K562 (cell line): ENCODE results near the gene HNMT. TPM values are rescaled to one million over a fixed set of nuclear protein-coding genes. Genes with fewer than 3 reads are reported as not detected.

Experiments
- ATAC-seq: fragments of 200-7000 bp; cut with Tn5 transposase; 3 replicates; pipeline ENCODE4 v1.9.1; 2020; ENCODE audit warnings: moderate library complexity
- BruUV-seq: library from RNA; stranded (reverse); fragments of 400-500 nt; replicated peaks from 2 replicates; lab custom pipeline; 2021; lab: Mats Ljungman, UMichigan
- CTCF ChIA-PET: fragments of 300-600 bp; formaldehyde crosslinking; extraction: SDS; loops from one replicate; lab custom pipeline; 2021; ENCODE audit warnings: low intra/inter-chr PET ratio; lab: Yijun Ruan, JAX
- POLR2A ChIA-PET: fragments of 300-600, 350-650 bp; sonication (Branson Sonifier 250); formaldehyde crosslinking; extraction: SDS; loops from one replicate; lab custom pipeline; 2021; ENCODE audit warnings: antibody characterized with exemption, inconsistent platforms; lab: Yijun Ruan, JAX
- DNase-seq, 4 experiments: peaks; one replicate each; pipeline versions ENCODE4 v3.0.0 to v3.0.0-alpha.2; 2011 to 2018; ENCODE audit warnings: low spot score in 3 of 4, mixed read lengths in 3 of 4; ENCODE audit errors: extremely low read depth in 1 of 4
- FAIRE-seq: peaks from 2 replicates; lab custom pipeline; 2011; peaks lifted over from hg19 to GRCh38; lab: Jason Lieb, UNC
- H2AFZ ChIP-seq: 2 replicates; pipeline ENCODE4 v1.6.0; 2011; ENCODE audit warnings: low read depth, low read length, control low read depth, inconsistent platforms
- H3K27ac ChIP-seq: fragments of 200-600 bp; 3 replicates; pipeline ENCODE4 v1.8.0; 2011; ENCODE audit warnings: low read depth, mild to moderate bottlenecking, control low read depth, inconsistent platforms, low read length, moderate library complexity, mixed read lengths; ENCODE audit errors: extremely low read depth
- H3K27me3 ChIP-seq, 2 experiments: fragments of 300-600 bp in 1 of 2; 2 replicates in 1 of 2; 3 replicates in 1 of 2; pipeline versions ENCODE4 v1.6.0 to v1.8.0; 2011; ENCODE audit warnings: inconsistent platforms in 2 of 2, low read length in 2 of 2, mild to moderate bottlenecking in 1 of 2, mixed read lengths in 1 of 2, moderate library complexity in 1 of 2; ENCODE audit not compliant: control insufficient read depth in 2 of 2, insufficient read depth in 2 of 2
- H3K36me3 ChIP-seq: fragments of 300-600 bp; 3 replicates; pipeline ENCODE4 v1.8.0; 2011; ENCODE audit warnings: mild to moderate bottlenecking, low read length, inconsistent platforms; ENCODE audit not compliant: control insufficient read depth, insufficient read depth
- H3K4me1 ChIP-seq, 2 experiments: fragments of 200-600 bp in 1 of 2; replicated peaks in 1 of 2; 2 replicates in 1 of 2; 3 replicates in 1 of 2; pipeline versions ENCODE4 v1.5.1 to v1.8.0; 2011; ENCODE audit warnings: inconsistent platforms in 2 of 2, low read length in 2 of 2, mild to moderate bottlenecking in 1 of 2, mixed read lengths in 1 of 2, moderate library complexity in 1 of 2; ENCODE audit not compliant: control insufficient read depth in 2 of 2, insufficient read depth in 2 of 2
- H3K4me2 ChIP-seq: 2 replicates; pipeline ENCODE4 v1.6.1; 2011; ENCODE audit warnings: low read length, control low read depth, inconsistent platforms, mixed read lengths; ENCODE audit not compliant: insufficient read depth
- H3K4me3 ChIP-seq: fragments of 200-600 bp; sonication (generic), shearing (Covaris generic); 2 replicates; pipeline ENCODE4 v1.5.1; 2016; ENCODE audit warnings: control low read depth, inconsistent platforms
- H3K79me2 ChIP-seq: fragments of 200-600 bp; 3 replicates; pipeline ENCODE4 v1.8.0; 2011; ENCODE audit warnings: low read length, inconsistent platforms; ENCODE audit not compliant: control insufficient read depth, insufficient read depth
- H3K9ac ChIP-seq, 2 experiments: 2 replicates each; pipeline versions ENCODE4 v1.6.0 to v1.6.1; 2011; ENCODE audit warnings: low read depth in 2 of 2, low read length in 2 of 2, control low read depth in 1 of 2, inconsistent platforms in 1 of 2, mild to moderate bottlenecking in 1 of 2, mixed read lengths in 1 of 2; ENCODE audit not compliant: insufficient read depth in 1 of 2
- H3K9me1 ChIP-seq: one replicate; pipeline ENCODE4 v1.6.0; 2011; ENCODE audit warnings: inconsistent platforms, mild to moderate bottlenecking, low read length, moderate library complexity; ENCODE audit not compliant: control insufficient read depth, insufficient read depth
- H3K9me3 ChIP-seq: replicated peaks from 2 replicates; pipeline ENCODE4 v1.5.1; 2011; ENCODE audit warnings: low read depth, low read length, inconsistent platforms; ENCODE audit not compliant: control insufficient read depth, insufficient read depth
- H4K20me1 ChIP-seq: replicated peaks from 2 replicates; pipeline ENCODE4 v1.6.1; 2011; ENCODE audit warnings: low read length, inconsistent platforms, mixed read lengths; ENCODE audit not compliant: control insufficient read depth, insufficient read depth
- HDAC2 ChIP-seq: fragments of 450-650 bp; IDR thresholded peaks from 2 replicates; pipeline ENCODE4 v1.6.1; 2016; ENCODE audit warnings: mild to moderate bottlenecking
- RAD51 ChIP-seq: fragments of 450-650 bp; IDR thresholded peaks from 2 replicates; pipeline ENCODE4 v1.7.1; 2016; ENCODE audit warnings: low read depth, mild to moderate bottlenecking, borderline replicate concordance
- RBBP5 ChIP-seq: fragments of 200-600 bp; sonication (generic); IDR thresholded peaks from 2 replicates; pipeline ENCODE4 v1.6.1; 2012; ENCODE audit warnings: borderline replicate concordance, mild to moderate bottlenecking, low read length, control low read depth, inconsistent platforms; ENCODE audit not compliant: insufficient read depth, poor library complexity, severe bottlenecking
- RCOR1 ChIP-seq, 2 experiments: IDR thresholded peaks; 2 replicates each; pipeline ENCODE4 v1.6.1; 2012; ENCODE audit warnings: low read depth in 2 of 2, low read length in 2 of 2, borderline replicate concordance in 1 of 2, improper control_type of control experiment in 1 of 2
- TCFL5 ChIP-seq: fragments of 250-450 bp; sonication (Bioruptor Pico); conservative IDR thresholded peaks from 2 replicates; pipeline ENCODE4 v1.6.1; 2021; ENCODE audit warnings: mild to moderate bottlenecking, moderate library complexity, matching md5 sums
- ZNF3 ChIP-seq: fragments of 250-450 bp; sonication (Bioruptor Pico); IDR thresholded peaks from 2 replicates; pipeline ENCODE4 v1.5.0; 2021; ENCODE audit warnings: mild to moderate bottlenecking, moderate library complexity
- ZNF384 ChIP-seq: IDR thresholded peaks from 2 replicates; pipeline ENCODE4 v1.6.1; 2012; ENCODE audit warnings: low read depth, low read length, improper control_type of control experiment
- ZNF77 ChIP-seq: fragments of 250-450 bp; sonication (Bioruptor Pico); IDR thresholded peaks from 2 replicates; pipeline ENCODE4 v1.5.0; 2020
- WGBS: fragments of 100-300 bp; shearing (Covaris generic); methylation state at CpG from one replicate; pipeline ENCODE4 v1.1.6; 2016; ENCODE audit warnings: low coverage, mixed read lengths; ENCODE audit not compliant: insufficient coverage; ENCODE audit errors: missing lambda C conversion rate; 5-methylcytosine and 5-hydroxymethylcytosine counted together
- in situ Hi-C: fragments of 300-500 bp; cut with MboI; formaldehyde crosslinking; loops from 4 replicates; pipeline ENCODE4 v1.15.0; 2018; ENCODE audit warnings: inconsistent platforms, mixed read lengths
- intact Hi-C: fragments of 100-400 bp; cut with micrococcal nuclease; formaldehyde crosslinking; loops from 2 replicates; pipeline ENCODE4 v1.14.2; 2022
- polyA plus RNA-seq, 8 experiments: library from polyadenylated mRNA; depleted of rRNA in 4 of 8; stranded (reverse) in 5 of 8; unstranded in 3 of 8; fragments of >200 nt; fragmentation: Nextera tagmentation in 2 of 8; fragmentation: Illumina TruSeq in 1 of 8; extraction: Ambion mirVana in 2 of 8; extraction: Trizol in 1 of 8; gene quantifications; 2 replicates each; pipeline versions ENCODE4 v1.2.1 to v1.2.3, GENCODE V29; 2011 to 2014; ENCODE audit warnings: inconsistent platforms in 1 of 8, missing spikeins in 1 of 8
- total RNA-seq, 7 experiments: library from RNA; depleted of rRNA in 6 of 7; stranded (reverse); fragments of >200 nt in 6 of 7; fragmentation: Illumina TruSeq in 2 of 7; extraction: Trizol in 2 of 7; gene quantifications; 2 replicates each; pipeline versions ENCODE4 v1.2.1 to v1.2.3, GENCODE V29; 2011 to 2021; ENCODE audit warnings: low replicate concordance in 1 of 7
- TF ChIP-seq, protein P1 (sequence below): sonication (generic); formaldehyde crosslinking; IDR thresholded peaks from 2 replicates; pipeline ENCODE4 v1.5.0; 2020; ENCODE audit warnings: missing genetic modification reagents
- TF ChIP-seq, protein P2 (sequence below): fragments of 450-650 bp; IDR thresholded peaks from 2 replicates; pipeline ENCODE4 v1.6.1; 2018; ENCODE audit not compliant: partially characterized antibody
- TF ChIP-seq, protein P3 (sequence below): fragments of 450-650 bp; IDR thresholded peaks from 2 replicates; pipeline ENCODE4 v1.6.1; 2016; ENCODE audit warnings: antibody characterized with exemption

Gene HNMT
- total and polyA plus RNA-seq, 9 of the 15 experiments (the other 6 are each of a cell fraction or from before 2014, with no cell fraction given) = 3.1 to 10.9 (median 5.3) TPM

DNA sequence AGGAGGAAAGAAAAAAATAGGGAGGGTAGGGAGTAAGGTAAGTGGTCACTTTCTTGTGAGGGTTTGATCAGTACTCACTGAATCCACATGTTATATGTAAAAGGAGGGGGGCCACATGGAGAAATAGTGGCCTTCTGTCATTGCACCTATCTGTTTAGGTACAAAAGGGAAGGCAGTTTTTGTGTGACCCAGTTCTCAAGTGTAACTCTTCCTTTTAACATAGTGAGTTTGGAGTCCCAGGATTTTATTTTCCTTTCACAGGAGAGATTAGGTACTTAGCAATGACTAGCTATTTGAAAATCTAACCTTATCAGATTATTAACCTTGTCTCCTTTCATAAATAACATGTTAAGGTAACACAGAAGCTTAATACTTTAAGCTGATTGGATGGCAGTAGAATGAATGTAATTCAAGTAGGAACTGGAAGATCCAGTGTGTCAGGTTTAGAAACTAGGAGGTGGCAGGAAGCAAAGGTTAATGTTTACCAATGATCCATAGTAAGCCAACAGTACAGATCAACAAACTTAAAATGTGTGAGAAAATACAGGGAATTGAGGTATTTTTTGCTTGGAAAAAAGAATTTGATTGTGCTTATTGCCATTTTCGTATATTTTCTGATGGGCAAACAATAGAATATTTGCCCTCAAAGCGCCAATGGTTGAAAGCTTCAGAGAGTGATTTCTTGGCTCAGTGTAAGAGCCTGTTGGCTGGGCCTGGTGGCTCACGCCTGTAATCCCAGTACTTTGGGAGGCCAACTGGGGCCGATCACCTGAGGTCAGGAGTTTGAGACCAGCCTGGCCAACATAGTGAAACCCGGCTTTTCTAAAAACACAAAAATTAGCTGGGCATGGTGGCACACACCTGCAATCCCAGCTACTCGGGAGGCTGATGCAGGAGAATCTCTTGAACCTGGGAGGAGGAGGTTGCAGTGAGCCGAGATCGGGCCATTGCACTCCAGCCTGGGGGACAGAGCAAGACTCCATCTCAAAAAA is 11.3 kb downstream of the HNMT start:
- ATAC-seq (no peak), DNase-seq (no peak), FAIRE-seq (no peak)
- Histone ChIP-seq H3K4me1 (peaks cover 0 to 5% of the 10 kb centered on the region in 2 experiments; a peak in 2 of 5 replicates), H3K9me3 (no peaks in the 10 kb centered on the region), H3K9ac (no peak overlapping the region), H3K9me1 (no peaks in the 10 kb centered on the region), H3K79me2 (no peaks in the 10 kb centered on the region), H3K4me3 (no peak overlapping the region), H3K36me3 (no peaks in the 10 kb centered on the region), H3K4me2 (no peak overlapping the region), H2AFZ (no peak overlapping the region), H3K27ac (no peak overlapping the region), H3K27me3 (no peaks in the 10 kb centered on the region), H4K20me1 (no peaks in the 10 kb centered on the region)
- ChIA-PET CTCF (no interaction called here), POLR2A (no interaction called here)
- no TSS peak for BruUV-seq
- in situ Hi-C loops (no loop called here), intact Hi-C loops (no loop called here)
- 46% methylated on average over 5 of the region's 8 CpGs for WGBS
- TF ChIP-seq, protein P1, sequence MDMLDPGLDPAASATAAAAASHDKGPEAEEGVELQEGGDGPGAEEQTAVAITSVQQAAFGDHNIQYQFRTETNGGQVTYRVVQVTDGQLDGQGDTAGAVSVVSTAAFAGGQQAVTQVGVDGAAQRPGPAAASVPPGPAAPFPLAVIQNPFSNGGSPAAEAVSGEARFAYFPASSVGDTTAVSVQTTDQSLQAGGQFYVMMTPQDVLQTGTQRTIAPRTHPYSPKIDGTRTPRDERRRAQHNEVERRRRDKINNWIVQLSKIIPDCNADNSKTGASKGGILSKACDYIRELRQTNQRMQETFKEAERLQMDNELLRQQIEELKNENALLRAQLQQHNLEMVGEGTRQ (CRISPR knock-in tag) = no peak
- TF ChIP-seq HDAC2 = no peak
- TF ChIP-seq RBBP5 = no peak
- TF ChIP-seq, protein P2, sequence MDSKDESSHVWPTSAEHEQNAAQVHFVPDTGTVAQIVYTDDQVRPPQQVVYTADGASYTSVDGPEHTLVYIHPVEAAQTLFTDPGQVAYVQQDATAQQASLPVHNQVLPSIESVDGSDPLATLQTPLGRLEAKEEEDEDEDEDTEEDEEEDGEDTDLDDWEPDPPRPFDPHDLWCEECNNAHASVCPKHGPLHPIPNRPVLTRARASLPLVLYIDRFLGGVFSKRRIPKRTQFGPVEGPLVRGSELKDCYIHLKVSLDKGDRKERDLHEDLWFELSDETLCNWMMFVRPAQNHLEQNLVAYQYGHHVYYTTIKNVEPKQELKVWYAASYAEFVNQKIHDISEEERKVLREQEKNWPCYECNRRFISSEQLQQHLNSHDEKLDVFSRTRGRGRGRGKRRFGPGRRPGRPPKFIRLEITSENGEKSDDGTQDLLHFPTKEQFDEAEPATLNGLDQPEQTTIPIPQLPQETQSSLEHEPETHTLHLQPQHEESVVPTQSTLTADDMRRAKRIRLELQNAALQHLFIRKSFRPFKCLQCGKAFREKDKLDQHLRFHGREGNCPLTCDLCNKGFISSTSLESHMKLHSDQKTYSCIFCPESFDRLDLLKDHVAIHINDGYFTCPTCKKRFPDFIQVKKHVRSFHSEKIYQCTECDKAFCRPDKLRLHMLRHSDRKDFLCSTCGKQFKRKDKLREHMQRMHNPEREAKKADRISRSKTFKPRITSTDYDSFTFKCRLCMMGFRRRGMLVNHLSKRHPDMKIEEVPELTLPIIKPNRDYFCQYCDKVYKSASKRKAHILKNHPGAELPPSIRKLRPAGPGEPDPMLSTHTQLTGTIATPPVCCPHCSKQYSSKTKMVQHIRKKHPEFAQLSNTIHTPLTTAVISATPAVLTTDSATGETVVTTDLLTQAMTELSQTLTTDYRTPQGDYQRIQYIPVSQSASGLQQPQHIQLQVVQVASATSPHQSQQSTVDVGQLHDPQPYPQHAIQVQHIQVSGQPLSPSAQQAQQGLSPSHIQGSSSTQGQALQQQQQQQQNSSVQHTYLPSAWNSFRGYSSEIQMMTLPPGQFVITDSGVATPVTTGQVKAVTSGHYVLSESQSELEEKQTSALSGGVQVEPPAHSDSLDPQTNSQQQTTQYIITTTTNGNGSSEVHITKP = no peak
- no peak for TF ChIP-seq ZNF77 (CRISPR knock-in tag)
- TF ChIP-seq, protein P3, sequence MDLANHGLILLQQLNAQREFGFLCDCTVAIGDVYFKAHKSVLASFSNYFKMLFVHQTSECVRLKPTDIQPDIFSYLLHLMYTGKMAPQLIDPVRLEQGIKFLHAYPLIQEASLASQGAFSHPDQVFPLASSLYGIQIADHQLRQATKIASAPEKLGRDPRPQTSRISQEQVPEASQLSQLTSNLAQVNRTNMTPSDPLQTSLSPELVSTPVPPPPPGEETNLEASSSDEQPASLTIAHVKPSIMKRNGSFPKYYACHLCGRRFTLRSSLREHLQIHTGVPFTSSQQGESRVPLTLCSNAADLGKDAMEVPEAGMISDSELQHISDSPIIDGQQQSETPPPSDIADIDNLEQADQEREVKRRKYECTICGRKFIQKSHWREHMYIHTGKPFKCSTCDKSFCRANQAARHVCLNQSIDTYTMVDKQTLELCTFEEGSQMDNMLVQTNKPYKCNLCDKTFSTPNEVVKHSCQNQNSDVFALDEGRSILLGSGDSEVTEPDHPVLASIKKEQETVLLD = no peak
- no peak for TF ChIP-seq RAD51
- no peak for TF ChIP-seq ZNF3 (CRISPR knock-in tag)
- TF ChIP-seq RCOR1 (IDR thresholded peaks at IDR 0.05; ENCODE audit: borderline replicate concordance in 1 of 2, low read depth in 2 of 2, low read length in 2 of 2) = no peak
- TF ChIP-seq TCFL5 (CRISPR knock-in tag) = no peak
- no peak for TF ChIP-seq ZNF384
